ENCODE data around the gene PRR3. TPM values are rescaled to one million over a fixed set of nuclear protein-coding genes. Genes with fewer than 3 reads are reported as not detected.
A peak's percentile ranks its signal among the peaks of the same experiment; 100 is the strongest.

Gene PRR3
- total RNA-seq, 1 donor from 2014 or later, result 3.9 TPM

GRCh38 chr6:30570740-30571074, 13.6 kb downstream of the PRR3 start:
- DNase-seq (ENCODE audit: low read depth), result peak; percentile 21

- DNase-seq (ENCODE audit: low read depth), result peak; percentile 88
Observed at GRCh38 chr6:30571075-30571761, 14.1 kb downstream of the PRR3 start, which contains the start of gene ABCF1. Gene ABCF1 (plus strand): TSS chr6:30571442. CDS start chr6:30571488, 46 bp downstream.

- DNase-seq (ENCODE audit: low read depth), result no peak
Observed at GRCh38 chr6:30571762-30572082, 14.6 kb downstream of the PRR3 start.

GRCh38 chr6:30572148-30572547, 15.1 kb downstream of the PRR3 start:
- DNase-seq (ENCODE audit: low read depth), result no peak

- no peak for DNase-seq (ENCODE audit: low read depth)
Observed at GRCh38 chr6:30573113-30573512, 16.0 kb downstream of the PRR3 start.

- no peak for DNase-seq (ENCODE audit: low read depth)
Observed at GRCh38 chr6:30578051-30578450, 21.0 kb downstream of the PRR3 start.

- no peak for DNase-seq (ENCODE audit: low read depth)
Observed at GRCh38 chr6:30583921-30584320, 26.8 kb downstream of the PRR3 start.

- no peak for DNase-seq (ENCODE audit: low read depth)
Observed at GRCh38 chr6:30589754-30590358, 32.8 kb downstream of the PRR3 start.

- no peak for DNase-seq (ENCODE audit: low read depth)
Observed at GRCh38 chr6:30590509-30590908, 33.4 kb downstream of the PRR3 start.

GRCh38 chr6:30591008-30591407, 33.9 kb downstream of the PRR3 start:
- DNase-seq (ENCODE audit: low read depth), result peak; percentile 34

GRCh38 chr6:30592287-30592686, 35.2 kb downstream of the PRR3 start:
- DNase-seq (ENCODE audit: low read depth), result no peak

- peak; percentile 77 for DNase-seq (ENCODE audit: low read depth)
Observed at GRCh38 chr6:30597315-30598144, 40.4 kb downstream of the PRR3 start.

GRCh38 chr6:30598912-30599624, 42.0 kb downstream of the PRR3 start:
- no peak for DNase-seq (ENCODE audit: low read depth)

GRCh38 chr6:30599625-30600324, 42.7 kb downstream of the PRR3 start:
- no peak for DNase-seq (ENCODE audit: low read depth)

GRCh38 chr6:30600451-30600961, 43.4 kb downstream of the PRR3 start:
- DNase-seq (ENCODE audit: low read depth), result no peak

- no peak for DNase-seq (ENCODE audit: low read depth)
Observed at GRCh38 chr6:30601436-30601814, 44.3 kb downstream of the PRR3 start.

GRCh38 chr6:30601815-30602641, 44.9 kb downstream of the PRR3 start:
- DNase-seq (ENCODE audit: low read depth), result no peak

GRCh38 chr6:30603961-30604360, 46.9 kb downstream of the PRR3 start:
- DNase-seq (ENCODE audit: low read depth), result no peak

GRCh38 chr6:30610065-30610464, 53.0 kb downstream of the PRR3 start:
- no peak for DNase-seq (ENCODE audit: low read depth)

GRCh38 chr6:30611150-30611855, 54.2 kb downstream of the PRR3 start:
- DNase-seq (ENCODE audit: low read depth), result no peak

All from renal cortical epithelial cell (primary cell).